Stimulated activated CD8-positive, alpha-beta memory T cell treated with anti-CD3 and anti-CD28 coated beads, Interleukin-7, amount 100 ng/mL, for 1 hour (primary cell): ENCODE results near the gene ZNF629.

Experiments used
- DNase-seq, 2 donors: peaks; one replicate each; pipeline ENCODE4 v3.0.0-alpha.2; 2020; ENCODE audit warnings: low read depth in 2 of 2

The ZNF629 gene

GRCh38 chr16:30748634-30749445, 38.2 kb downstream of the ZNF629 start:
- DNase-seq, result no peak

DNA sequence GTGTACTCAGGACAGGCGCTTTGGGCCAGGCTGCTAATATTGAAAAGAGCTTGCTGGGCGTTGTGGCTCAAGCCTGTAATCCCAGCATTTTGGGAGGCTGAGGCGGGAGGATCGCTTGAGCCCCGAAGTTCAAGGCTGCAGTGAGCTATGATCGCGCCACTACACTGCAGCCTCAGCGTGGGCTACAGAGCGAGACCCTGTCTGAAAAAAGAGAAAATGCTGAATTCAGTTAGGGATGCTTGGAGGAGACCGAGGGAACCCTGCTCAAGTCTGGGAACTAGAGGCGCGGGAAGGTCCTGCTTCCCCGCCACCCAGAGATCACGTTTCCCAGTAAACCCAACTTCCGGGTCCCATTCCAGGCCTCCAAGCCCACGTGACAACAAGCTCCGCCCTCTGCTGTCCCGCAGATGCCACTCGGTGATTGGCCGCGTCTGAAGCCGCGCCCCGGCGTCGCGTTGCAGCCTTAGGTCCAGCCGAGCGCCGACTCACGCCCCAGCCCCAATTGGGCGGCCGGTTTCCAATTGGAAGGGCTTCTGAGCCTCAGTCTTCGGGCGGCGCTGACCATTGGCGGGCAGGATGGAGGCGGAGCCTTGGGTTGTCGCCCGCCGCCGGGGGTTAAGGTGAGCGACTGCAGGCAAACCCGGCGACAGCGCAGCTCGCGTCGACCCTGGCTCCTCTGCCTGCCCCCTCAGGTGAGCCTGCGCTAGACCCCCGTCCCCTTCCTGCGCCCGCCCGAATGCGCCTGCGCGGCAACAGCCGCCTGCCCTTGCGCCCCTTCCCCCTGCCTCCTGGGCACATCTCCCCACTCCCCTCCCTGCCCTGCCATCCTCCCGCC, 39.0 kb downstream of the ZNF629 start, which contains the start of gene PHKG2:
TSS of gene PHKG2 (plus strand) at position 627 of the 835 bp plus-strand sequence. CDS start 396 bp downstream, outside the sequence.
- DNase-seq, result peak; percentile 85 to 91

GRCh38 chr16:30747331-30747730, 39.7 kb downstream of the ZNF629 start:
- DNase-seq, result no peak

DNA sequence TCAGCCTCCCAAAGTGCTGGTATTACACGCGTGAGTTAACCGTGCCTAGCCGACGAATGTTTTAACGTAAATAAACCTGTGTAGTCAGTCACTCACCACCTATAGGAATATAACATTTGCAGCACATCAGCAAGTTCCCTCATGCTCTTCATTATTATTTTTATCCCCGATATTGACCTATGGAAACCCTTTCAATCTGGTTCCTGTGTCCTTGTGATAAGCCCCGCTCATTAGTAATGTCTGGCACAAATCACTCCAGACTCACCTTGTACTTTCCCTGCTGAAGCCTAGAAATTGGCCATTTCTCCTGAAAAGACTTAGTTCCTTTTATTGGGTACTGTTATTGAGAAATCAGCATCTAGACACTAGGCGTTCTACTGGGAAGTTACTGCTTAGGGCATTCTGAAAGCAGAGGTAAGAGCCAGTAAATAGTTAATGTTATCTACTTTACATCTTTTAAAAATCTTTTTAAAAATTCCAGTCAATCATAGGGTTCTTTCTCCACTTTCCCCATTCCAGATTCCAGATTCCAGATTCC, 40.3 kb downstream of the ZNF629 start:
- DNase-seq, result no peak

- DNase-seq, result no peak
Observed at GRCh38 chr16:30745082-30745481, 41.9 kb downstream of the ZNF629 start.

GRCh38 chr16:30744183-30744582, 42.8 kb downstream of the ZNF629 start:
- no peak for DNase-seq

DNA sequence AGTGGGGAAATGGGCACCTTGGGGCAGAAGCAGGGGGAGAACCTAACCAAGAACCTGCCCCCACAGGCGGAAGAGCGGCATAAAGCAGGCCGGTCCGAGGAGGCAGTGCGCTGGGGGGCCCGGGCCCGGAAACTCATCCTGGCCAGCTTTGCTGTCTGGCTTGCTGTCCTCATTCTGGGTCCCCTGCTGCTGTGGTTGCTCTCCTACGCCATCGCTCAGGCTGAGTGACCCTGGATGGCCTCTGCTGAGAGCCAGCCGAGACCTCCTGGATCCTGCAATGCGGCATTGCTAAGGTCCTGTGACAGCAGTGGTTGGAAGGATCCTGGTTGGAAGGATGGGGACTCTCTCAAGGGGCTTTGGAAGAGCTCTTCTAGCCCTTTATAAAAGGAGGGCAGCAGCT, 43.3 kb downstream of the ZNF629 start:
- DNase-seq, result no peak

- no peak for DNase-seq
Observed at GRCh38 chr16:30741461-30741914, 45.5 kb downstream of the ZNF629 start.

DNA sequence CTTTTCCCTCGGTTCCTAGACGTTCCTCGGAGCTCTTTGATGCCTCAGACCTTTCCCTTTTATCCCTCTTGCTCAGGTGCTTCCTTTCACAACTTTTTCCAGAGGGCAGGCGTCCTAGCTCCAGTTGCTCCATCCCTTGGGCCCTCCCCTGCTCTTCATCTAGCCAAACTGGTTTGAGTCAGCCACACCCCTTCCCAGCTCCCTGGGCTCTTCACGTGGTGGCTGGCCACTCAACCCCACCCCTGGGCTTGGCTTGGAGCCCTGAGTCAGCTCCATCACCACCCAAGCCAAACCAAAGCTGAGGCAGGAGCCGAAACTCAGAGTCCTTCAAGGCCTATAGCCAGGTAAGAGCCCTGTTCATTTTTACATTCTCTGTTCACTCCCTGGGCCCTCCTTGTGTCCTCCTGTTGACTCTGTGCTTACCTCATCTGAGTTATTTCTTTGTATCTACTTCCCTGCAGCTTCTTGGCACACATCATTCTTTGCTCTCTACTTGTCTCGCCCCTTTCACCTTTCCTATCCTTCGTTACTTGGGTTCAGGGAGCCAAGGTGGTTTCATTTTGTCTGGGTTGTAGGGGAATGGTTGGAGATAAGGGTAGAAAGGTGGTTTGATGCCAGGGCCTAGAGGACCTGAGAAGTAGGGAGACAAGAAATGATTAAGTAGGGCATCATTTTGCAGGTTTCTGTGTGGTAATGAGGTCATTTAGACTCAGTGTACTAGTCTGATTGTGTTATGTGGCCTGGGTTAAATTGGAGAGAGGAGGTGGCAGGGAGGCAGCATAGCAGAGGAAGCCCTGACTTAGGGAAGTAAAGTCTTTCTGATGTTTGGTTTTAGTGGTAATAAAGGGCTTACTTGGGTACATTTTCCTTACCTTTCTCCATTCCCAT, 46.4 kb downstream of the ZNF629 start:
- no peak for DNase-seq

- no peak for DNase-seq
Observed at GRCh38 chr16:30738984-30739951, 47.7 kb downstream of the ZNF629 start.

DNA sequence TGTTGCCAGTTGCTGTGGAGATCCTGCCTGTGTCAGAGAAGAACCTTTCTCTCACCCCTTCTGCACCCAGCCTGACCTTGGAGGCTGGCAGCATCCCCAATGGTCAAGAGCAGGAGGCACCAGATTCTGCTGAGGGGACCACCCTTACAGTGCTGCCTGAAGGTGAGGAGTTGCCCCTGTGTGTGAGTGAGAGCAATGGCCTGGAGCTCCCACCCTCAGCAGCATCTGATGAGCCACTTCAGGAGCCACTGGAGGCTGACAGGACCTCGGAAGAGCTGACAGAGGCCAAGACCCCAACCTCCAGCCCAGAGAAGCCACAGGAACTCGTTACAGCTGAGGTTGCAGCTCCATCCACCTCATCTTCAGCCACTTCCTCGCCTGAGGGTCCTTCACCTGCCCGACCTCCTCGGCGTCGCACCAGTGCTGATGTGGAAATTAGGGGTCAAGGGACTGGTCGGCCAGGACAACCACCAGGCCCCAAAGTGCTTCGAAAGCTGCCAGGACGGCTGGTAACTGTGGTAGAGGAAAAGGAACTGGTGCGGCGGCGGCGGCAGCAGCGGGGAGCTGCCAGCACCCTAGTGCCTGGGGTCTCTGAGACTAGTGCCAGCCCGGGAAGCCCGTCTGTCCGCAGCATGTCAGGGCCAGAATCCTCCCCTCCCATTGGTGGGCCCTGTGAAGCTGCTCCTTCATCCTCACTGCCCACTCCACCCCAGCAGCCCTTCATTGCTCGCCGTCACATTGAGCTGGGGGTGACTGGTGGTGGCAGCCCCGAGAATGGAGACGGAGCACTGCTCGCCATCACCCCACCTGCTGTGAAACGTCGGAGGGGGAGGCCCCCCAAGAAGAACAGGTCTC, 49.0 kb downstream of the ZNF629 start:
- DNase-seq, result no peak

GRCh38 chr16:30736995-30737793, 49.8 kb downstream of the ZNF629 start:
- no peak for DNase-seq

DNA sequence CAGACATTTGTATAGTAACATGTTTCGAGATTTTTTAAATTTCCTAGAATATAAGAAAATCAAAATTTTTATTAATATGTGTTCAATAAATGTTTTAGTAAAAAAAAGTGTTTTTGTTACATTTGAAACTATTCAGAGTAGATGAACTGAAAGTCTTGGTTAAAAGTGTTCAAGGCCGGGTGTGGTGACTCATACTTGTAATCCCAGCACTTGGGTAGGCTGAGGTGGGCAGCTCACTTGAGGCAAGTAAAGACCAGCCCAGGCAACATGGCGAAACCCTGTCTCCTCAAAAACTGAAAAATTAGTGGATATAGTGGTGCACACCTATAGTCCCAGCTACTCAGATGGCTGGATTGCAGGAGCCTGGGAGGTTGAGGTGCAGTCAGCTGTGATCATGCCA, 55.6 kb downstream of the ZNF629 start:
- DNase-seq, result no peak

GRCh38 chr16:30728899-30729672, 57.9 kb downstream of the ZNF629 start:
- no peak for DNase-seq
